ENCODE data around the gene CPNE5. TPM values are rescaled to one million over a fixed set of nuclear protein-coding genes. Genes with fewer than 3 reads are reported as not detected.

CPNE5 gene
- total RNA-seq, 4 donors from 2014 or later: 9.5 to 33.8 (median 12.2) TPM

- intact Hi-C loops (cut with DNase I; ENCODE audit: low total_unique reads): no loop called here
- no peaks in the 10 kb centered on the region for H3K9me3 ChIP-seq
- H3K4me1 ChIP-seq: no peaks in the 10 kb centered on the region
- peak overlapping the region in 1 of 2 donors; percentile 5 for H3K27ac ChIP-seq
- no peak for DNase-seq
- TF ChIP-seq, protein P1, sequence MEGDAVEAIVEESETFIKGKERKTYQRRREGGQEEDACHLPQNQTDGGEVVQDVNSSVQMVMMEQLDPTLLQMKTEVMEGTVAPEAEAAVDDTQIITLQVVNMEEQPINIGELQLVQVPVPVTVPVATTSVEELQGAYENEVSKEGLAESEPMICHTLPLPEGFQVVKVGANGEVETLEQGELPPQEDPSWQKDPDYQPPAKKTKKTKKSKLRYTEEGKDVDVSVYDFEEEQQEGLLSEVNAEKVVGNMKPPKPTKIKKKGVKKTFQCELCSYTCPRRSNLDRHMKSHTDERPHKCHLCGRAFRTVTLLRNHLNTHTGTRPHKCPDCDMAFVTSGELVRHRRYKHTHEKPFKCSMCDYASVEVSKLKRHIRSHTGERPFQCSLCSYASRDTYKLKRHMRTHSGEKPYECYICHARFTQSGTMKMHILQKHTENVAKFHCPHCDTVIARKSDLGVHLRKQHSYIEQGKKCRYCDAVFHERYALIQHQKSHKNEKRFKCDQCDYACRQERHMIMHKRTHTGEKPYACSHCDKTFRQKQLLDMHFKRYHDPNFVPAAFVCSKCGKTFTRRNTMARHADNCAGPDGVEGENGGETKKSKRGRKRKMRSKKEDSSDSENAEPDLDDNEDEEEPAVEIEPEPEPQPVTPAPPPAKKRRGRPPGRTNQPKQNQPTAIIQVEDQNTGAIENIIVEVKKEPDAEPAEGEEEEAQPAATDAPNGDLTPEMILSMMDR (IDR thresholded peaks at IDR 0.05): no peak
- TF ChIP-seq POLR2A (IDR thresholded peaks at IDR 0.05): no peak
- H3K27me3 ChIP-seq: no peaks in the 10 kb centered on the region
- H3K4me3 ChIP-seq: no peak overlapping the region
- H3K36me3 ChIP-seq: no peaks in the 10 kb centered on the region
Observed at GRCh38 chr6:36856277-36856676, 17.0 kb upstream of the CPNE5 start.

DNA sequence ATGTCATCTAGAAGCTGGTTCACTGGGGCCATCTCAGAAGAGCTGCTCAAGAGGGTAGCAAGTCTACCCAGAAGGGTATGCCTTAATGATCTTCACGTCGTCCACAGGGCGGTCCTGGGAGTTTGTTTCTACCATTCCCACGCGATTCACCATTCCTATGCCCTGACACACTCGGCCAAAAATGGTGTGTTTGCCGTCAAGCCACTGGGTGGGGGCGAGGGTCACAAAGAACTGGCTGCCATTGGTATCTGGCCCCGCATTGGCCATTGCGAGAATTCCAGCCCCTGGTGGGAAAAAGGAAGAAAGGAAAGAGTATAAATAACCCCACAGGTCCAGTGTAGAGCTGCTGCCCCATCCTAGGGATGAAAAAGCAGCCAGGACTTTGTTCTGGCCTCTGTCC lies 16.5 kb upstream of the CPNE5 start:
- Histone ChIP-seq H3K27ac (peak overlapping the region in 1 of 2 donors; percentile 5), H3K4me3 (no peak overlapping the region), H3K36me3 (no peaks in the 10 kb centered on the region), H3K27me3 (no peaks in the 10 kb centered on the region), H3K4me1 (no peaks in the 10 kb centered on the region), H3K9me3 (no peaks in the 10 kb centered on the region)
- intact Hi-C loops (cut with DNase I; ENCODE audit: low total_unique reads): no loop called here
- DNase-seq: peak in 1 of 2 donors; percentile 16
- TF ChIP-seq POLR2A (IDR thresholded peaks at IDR 0.05): no peak
- TF ChIP-seq, protein P1 (IDR thresholded peaks at IDR 0.05): no peak

DNA sequence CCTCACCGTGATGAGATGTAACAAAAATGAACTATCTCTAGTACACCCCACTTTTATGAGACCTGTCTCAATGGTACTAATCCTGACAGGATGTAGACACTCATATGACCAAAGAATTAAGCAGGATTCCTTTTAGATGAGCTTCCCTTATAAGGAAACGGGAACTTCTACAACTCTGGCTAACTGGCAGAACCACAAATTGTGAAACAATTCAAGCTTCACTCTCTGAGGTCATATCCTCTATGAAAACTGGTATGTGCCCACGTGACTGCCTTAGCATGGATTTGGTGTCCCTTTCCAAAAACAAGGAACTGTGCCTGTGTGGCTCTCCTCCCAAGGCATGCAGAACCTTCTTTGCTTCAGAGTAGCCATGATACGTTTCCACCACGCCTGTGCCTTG lies 14.1 kb upstream of the CPNE5 start:
- Histone ChIP-seq H3K36me3 (no peaks in the 10 kb centered on the region), H3K4me3 (no peak overlapping the region), H3K9me3 (no peaks in the 10 kb centered on the region), H3K27me3 (no peaks in the 10 kb centered on the region), H3K27ac (peak overlapping the region; percentile 74 to 82), H3K4me1 (peaks cover 0 to 7% of the 10 kb centered on the region in 2 donors)
- intact Hi-C loops (cut with DNase I; ENCODE audit: low total_unique reads): no loop called here
- no peak for TF ChIP-seq POLR2A (IDR thresholded peaks at IDR 0.05)
- TF ChIP-seq, protein P1 (IDR thresholded peaks at IDR 0.05): no peak
- peak; percentile 61 to 68 for DNase-seq

- H3K4me3 ChIP-seq: no peak overlapping the region
- no peaks in the 10 kb centered on the region for H3K9me3 ChIP-seq
- TF ChIP-seq, protein P1 (IDR thresholded peaks at IDR 0.05): no peak
- no peak for TF ChIP-seq POLR2A (IDR thresholded peaks at IDR 0.05)
- intact Hi-C loops (cut with DNase I; ENCODE audit: low total_unique reads): no loop called here
- peak in 1 of 2 donors; percentile 42 for DNase-seq
- H3K4me1 ChIP-seq: peaks cover 0 to 7% of the 10 kb centered on the region in 2 donors
- peak overlapping the region; percentile 74 to 82 for H3K27ac ChIP-seq
- H3K36me3 ChIP-seq: no peaks in the 10 kb centered on the region
- H3K27me3 ChIP-seq: no peaks in the 10 kb centered on the region
Observed at GRCh38 chr6:36852481-36853147, 13.4 kb upstream of the CPNE5 start.

- TF ChIP-seq, protein P1 (IDR thresholded peaks at IDR 0.05): no peak
- TF ChIP-seq POLR2A (IDR thresholded peaks at IDR 0.05): no peak
- H3K27me3 ChIP-seq: no peaks in the 10 kb centered on the region
- no peak overlapping the region for H3K4me3 ChIP-seq
- H3K4me1 ChIP-seq: peaks cover 0 to 7% of the 10 kb centered on the region in 2 donors
- peak overlapping the region; percentile 74 to 82 for H3K27ac ChIP-seq
- intact Hi-C loops (cut with DNase I; ENCODE audit: low total_unique reads): no loop called here
- peak; percentile 65 to 71 for DNase-seq
- H3K9me3 ChIP-seq: no peaks in the 10 kb centered on the region
- no peaks in the 10 kb centered on the region for H3K36me3 ChIP-seq
Observed at GRCh38 chr6:36851626-36852025, 12.4 kb upstream of the CPNE5 start.

Measured in uterus (tissue), 4 donors.